Endothelial cell of umbilical vein (primary cell): ENCODE measurements around the gene SKP1. TPM values are rescaled to one million over a fixed set of nuclear protein-coding genes. Genes with fewer than 3 reads are reported as not detected.

Experiments
- BruUV-seq: library from RNA; stranded (reverse); fragments of 400-500 nt; replicated peaks from 2 replicates; lab custom pipeline; 2021; lab: Mats Ljungman, UMichigan
- CTCF ChIA-PET: fragments of 300-600, 350-600 bp; sonication (Branson Sonifier 250); formaldehyde crosslinking; loops from one replicate; lab custom pipeline; 2021; ENCODE audit warnings: antibody characterized with exemption, inconsistent platforms; lab: Charles Lee
- POLR2A ChIA-PET: fragments of 300-600, 350-600 bp; sonication (Branson Sonifier 250); formaldehyde crosslinking; loops from one replicate; lab custom pipeline; 2021; ENCODE audit warnings: antibody characterized with exemption, inconsistent platforms; lab: Charles Lee
- DNase-seq: peaks from one replicate; pipeline ENCODE4 v3.0.0-alpha.2; 2011; ENCODE audit warnings: low read depth, low spot score
- FAIRE-seq: peaks from 2 replicates; lab custom pipeline; 2011; peaks lifted over from hg19 to GRCh38; lab: Jason Lieb, UNC
- H2AFZ ChIP-seq: 2 replicates; pipeline ENCODE4 v1.6.0; 2012; ENCODE audit warnings: low read depth, low read length, control low read depth, inconsistent platforms
- H3K27ac ChIP-seq: 2 replicates; pipeline ENCODE4 v1.5.1; 2011; ENCODE audit warnings: low read depth, mild to moderate bottlenecking, control low read depth, low read length, moderate library complexity; ENCODE audit not compliant: insufficient read depth
- H3K27me3 ChIP-seq, 2 experiments: 2 replicates each; pipeline versions ENCODE4 v1.6.0 to v1.6.1; 2011; ENCODE audit warnings: low read length in 2 of 2, mixed read lengths in 1 of 2; ENCODE audit not compliant: control insufficient read depth in 2 of 2, insufficient read depth in 2 of 2
- H3K36me3 ChIP-seq, 2 experiments: 2 replicates in 1 of 2; 3 replicates in 1 of 2; pipeline ENCODE4 v1.5.1; 2011; ENCODE audit warnings: low read length in 2 of 2, mild to moderate bottlenecking in 1 of 2, moderate library complexity in 1 of 2; ENCODE audit not compliant: control insufficient read depth in 2 of 2, insufficient read depth in 2 of 2; ENCODE audit errors: extremely low read depth in 1 of 2
- H3K4me1 ChIP-seq: 3 replicates; pipeline ENCODE4 v1.5.1; 2011; ENCODE audit warnings: mild to moderate bottlenecking, low read length; ENCODE audit not compliant: control insufficient read depth, insufficient read depth; ENCODE audit errors: extremely low read depth
- H3K4me2 ChIP-seq: 2 replicates; pipeline ENCODE4 v1.6.1; 2011; ENCODE audit warnings: low read length, control low read depth, mixed read lengths; ENCODE audit not compliant: insufficient read depth
- H3K4me3 ChIP-seq, 3 experiments: fragments of 200-600 bp in 1 of 3; sonication (generic), shearing (Covaris generic) in 1 of 3; replicated peaks in 1 of 3; 2 replicates each; pipeline ENCODE4 v1.5.1; 2011 to 2016; ENCODE audit warnings: control low read depth in 3 of 3, low read length in 3 of 3, mild to moderate bottlenecking in 2 of 3, inconsistent platforms in 1 of 3, low read depth in 1 of 3, moderate library complexity in 1 of 3; ENCODE audit not compliant: insufficient read depth in 1 of 3
- H3K79me2 ChIP-seq: 2 replicates; pipeline ENCODE4 v1.6.0; 2012; ENCODE audit warnings: low read length, inconsistent platforms; ENCODE audit not compliant: control insufficient read depth, insufficient read depth
- H3K9ac ChIP-seq: replicated peaks from 2 replicates; pipeline ENCODE3; 2011; ENCODE audit warnings: low read length, control low read depth; ENCODE audit not compliant: insufficient read depth; ENCODE audit errors: extremely low read depth
- H3K9me1 ChIP-seq: replicated peaks from 3 replicates; pipeline ENCODE4 v1.6.0; 2011; ENCODE audit warnings: mild to moderate bottlenecking, low read length; ENCODE audit not compliant: control insufficient read depth, insufficient read depth; ENCODE audit errors: extremely low read depth
- H3K9me3 ChIP-seq: replicated peaks from 2 replicates; pipeline ENCODE4 v1.5.1; 2012; ENCODE audit warnings: low read length, inconsistent platforms; ENCODE audit not compliant: control insufficient read depth, insufficient read depth
- H4K20me1 ChIP-seq: replicated peaks from 2 replicates; pipeline ENCODE3; 2011; ENCODE audit warnings: mild to moderate bottlenecking, low read length; ENCODE audit not compliant: control insufficient read depth, insufficient read depth; ENCODE audit errors: extremely low read depth
- CTCF ChIP-seq, 2 donors: IDR thresholded peaks; 1 replicate in 1 of 2; 2 replicates in 1 of 2; pipeline ENCODE4 v1.5.1; 2011; ENCODE audit warnings: low read length in 2 of 2, mild to moderate bottlenecking in 2 of 2, moderate library complexity in 2 of 2, control low read depth in 1 of 2, inconsistent platforms in 1 of 2, low read depth in 1 of 2; ENCODE audit not compliant: insufficient read depth in 1 of 2; ENCODE audit errors: extremely low read depth in 1 of 2
- EZH2 ChIP-seq: IDR thresholded peaks from 2 replicates; pipeline ENCODE4 v1.6.1; 2012; ENCODE audit warnings: borderline replicate concordance, low read depth, mild to moderate bottlenecking, moderate library complexity, low read length, inconsistent platforms; ENCODE audit not compliant: severe bottlenecking
- FOS ChIP-seq: IDR thresholded peaks from 2 replicates; pipeline ENCODE4 v1.6.1; 2011; ENCODE audit warnings: mild to moderate bottlenecking, low read length, moderate library complexity, borderline replicate concordance; ENCODE audit not compliant: insufficient read depth
- GATA2 ChIP-seq: IDR thresholded peaks from 2 replicates; pipeline ENCODE4 v1.7.0; 2011; ENCODE audit warnings: low read depth, mild to moderate bottlenecking, moderate library complexity, mixed read lengths, low read length; ENCODE audit not compliant: insufficient read length, insufficient read depth
- JUN ChIP-seq: IDR thresholded peaks from 2 replicates; pipeline ENCODE4 v1.6.1; 2011; ENCODE audit warnings: borderline replicate concordance, low read depth; ENCODE audit not compliant: insufficient read length, insufficient read depth
- MAX ChIP-seq: IDR thresholded peaks from 2 replicates; pipeline ENCODE4 v1.6.1; 2011; ENCODE audit not compliant: insufficient read depth, insufficient read length
- MYC ChIP-seq: IDR thresholded peaks from one replicate; pipeline ENCODE4 v1.6.1; 2011; ENCODE audit warnings: mild to moderate bottlenecking, low read depth, low read length
- POLR2A ChIP-seq: IDR thresholded peaks from 2 replicates; pipeline ENCODE4 v1.6.1; 2012; ENCODE audit warnings: low read depth, mild to moderate bottlenecking, control low read depth, low read length
- POLR2AphosphoS5 ChIP-seq: IDR thresholded peaks from 2 replicates; pipeline ENCODE4 v1.6.1; 2012; ENCODE audit warnings: low read depth, mild to moderate bottlenecking, control low read depth, low read length, moderate library complexity; ENCODE audit not compliant: insufficient read depth
- dilution Hi-C: fragments of 300-500 bp; cut with MboI; formaldehyde crosslinking; loops from one replicate; pipeline ENCODE4 v1.15.0; 2019; ENCODE audit warnings: low sequenced_read_pairs; ENCODE audit not compliant: extremely low pct_ligation_motif_present
- intact Hi-C: fragments of 100-400 bp; cut with micrococcal nuclease; formaldehyde crosslinking; loops from one replicate; pipeline ENCODE4 v1.10.0; 2022
- polyA plus RNA-seq, 4 experiments: library from polyadenylated mRNA; depleted of rRNA in 3 of 4; stranded (reverse) in 3 of 4; unstranded in 1 of 4; fragments of >200 nt; gene quantifications; 2 replicates each; pipeline versions ENCODE4 v1.2.1 to v1.2.3, GENCODE V29; 2011 to 2012; ENCODE audit warnings: missing spikeins in 1 of 4
- total RNA-seq: library from RNA; stranded (reverse); gene quantifications from 2 replicates; pipeline ENCODE4 v1.2.3, GENCODE V29; 2021

SKP1 gene
- total and polyA plus RNA-seq, 2 donors (not counting 3 experiments of a cell fraction or from before 2014, with no cell fraction given): 214 to 320 TPM

- H3K9me1 ChIP-seq: no peaks in the 10 kb centered on the region
- ChIA-PET CTCF (interaction anchor here (0.6 to 5.8 kb wide), 21 partner anchors 8 to 404 kb away, joined by 3 to 191 read pairs (median 5); partner anchors contain the start of gene PPP2CA), POLR2A (interaction anchor here (1.8 kb wide), 1 partner anchor 43 kb away, joined by 4 read pairs; the partner anchor contains the start of gene PPP2CA)
- no peaks in the 10 kb centered on the region for H3K36me3 ChIP-seq
- FAIRE-seq (no peak), DNase-seq (no peak)
- TF ChIP-seq GATA2 (no peak), POLR2AphosphoS5 (no peak), POLR2A (no peak), MYC (no peak), MAX (no peak), JUN (no peak), CTCF (IDR thresholded peaks at IDR 0.05; ENCODE audit: extremely low read depth in 1 of 2, insufficient read depth in 1 of 2, low read depth in 1 of 2, low read length in 2 of 2) (no peak), EZH2 (no peak), FOS (no peak)
- intact Hi-C loops: no loop called here
- no peaks in the 10 kb centered on the region for H4K20me1 ChIP-seq
- no peak overlapping the region for H3K9ac ChIP-seq
- BruUV-seq: no TSS peak
- no peak overlapping the region for H2AFZ ChIP-seq
- H3K9me3 ChIP-seq: no peaks in the 10 kb centered on the region
- H3K4me2 ChIP-seq: no peak overlapping the region
- H3K4me1 ChIP-seq: no peaks in the 10 kb centered on the region
- dilution Hi-C loops: no loop called here
- H3K4me3 ChIP-seq: no peak overlapping the region
- H3K27me3 ChIP-seq: no peaks in the 10 kb centered on the region
- no peak overlapping the region for H3K27ac ChIP-seq
- H3K79me2 ChIP-seq: no peaks in the 10 kb centered on the region
Measured at GRCh38 chr5:134183481-134183880, 6.7 kb upstream of the SKP1 start.
